Endothelial cell (in vitro differentiated cells): ENCODE results near the gene SPINT2. TPM values are rescaled to one million over a fixed set of nuclear protein-coding genes. Genes with fewer than 3 reads are reported as not detected.
"Not testable (repeated sequence)": the region's sequence is repeated elsewhere in the genome, so short reads cannot be mapped to it uniquely, and the experiment has no call there.

ENCODE experiments used
- DNase-seq: peaks from one replicate; pipeline ENCODE4 v3.0.0; 2021; ENCODE audit warnings: low spot score
- H3K27ac Mint-ChIP-seq: one replicate; pipeline ENCODE4 v1.8.0; 2021; ENCODE audit warnings: mixed read lengths, inconsistent platforms; ENCODE audit not compliant: unreplicated experiment
- H3K27me3 Mint-ChIP-seq: one replicate; pipeline ENCODE4 v1.8.0; 2021; ENCODE audit warnings: mild to moderate bottlenecking, moderate library complexity, mixed read lengths, inconsistent platforms; ENCODE audit not compliant: unreplicated experiment
- H3K36me3 Mint-ChIP-seq: one replicate; pipeline ENCODE4 v1.8.0; 2021; ENCODE audit warnings: mild to moderate bottlenecking, low read depth, mixed read lengths, inconsistent platforms; ENCODE audit not compliant: unreplicated experiment
- H3K4me1 Mint-ChIP-seq: one replicate; pipeline ENCODE4 v1.8.0; 2021; ENCODE audit warnings: mild to moderate bottlenecking, mixed read lengths, inconsistent platforms; ENCODE audit not compliant: unreplicated experiment
- H3K4me3 Mint-ChIP-seq: one replicate; pipeline ENCODE4 v1.8.0; 2021; ENCODE audit warnings: mild to moderate bottlenecking, mixed read lengths, inconsistent platforms; ENCODE audit not compliant: unreplicated experiment
- H3K9me3 Mint-ChIP-seq: one replicate; pipeline ENCODE4 v1.8.0; 2021; ENCODE audit warnings: mixed read lengths, inconsistent platforms; ENCODE audit not compliant: unreplicated experiment
- CTCF ChIP-seq: fragments of 200-600 bp; sonication (generic); IDR thresholded peaks from one replicate; pipeline ENCODE4 v1.5.0; 2021; ENCODE audit warnings: antibody characterized with exemption; ENCODE audit not compliant: unreplicated experiment
- total RNA-seq: library from RNA; stranded (reverse); fragmentation: NEBNext Ultra II Directional; extraction: Animal tissue kit (Norgen Biotek cat#: 25700); gene quantifications from one replicate; pipeline ENCODE4 v1.2.1, GENCODE V29; 2021; ENCODE audit not compliant: unreplicated experiment

Gene SPINT2
- total RNA-seq, 1 donor from 2014 or later = 93.4 TPM

GRCh38 chr19:38335949-38336637, 71.7 kb downstream of the SPINT2 start:
- Mint-ChIP-seq H3K4me1 (peaks cover 7% of the 10 kb centered on the region), H3K9me3 (no peaks in the 10 kb centered on the region), H3K36me3 (no peaks in the 10 kb centered on the region), H3K27ac (no peak overlapping the region), H3K4me3 (peak overlapping the region; percentile 95), H3K27me3 (peaks cover 2% of the 10 kb centered on the region)
- DNase-seq = peak; percentile 86
- TF ChIP-seq CTCF = no peak

- H3K9me3 Mint-ChIP-seq = no peaks in the 10 kb centered on the region
- H3K27ac Mint-ChIP-seq = no peak overlapping the region
- TF ChIP-seq CTCF = no peak
- peaks cover 2% of the 10 kb centered on the region for H3K27me3 Mint-ChIP-seq
- DNase-seq = peak; percentile 94
- H3K4me3 Mint-ChIP-seq = peak overlapping the region; percentile 95
- H3K4me1 Mint-ChIP-seq = peaks cover 7% of the 10 kb centered on the region
- no peaks in the 10 kb centered on the region for H3K36me3 Mint-ChIP-seq
These were observed 72.4 kb downstream of the SPINT2 start for GRCh38 chr19:38336638-38337359.

- no peak for DNase-seq
- H3K27ac Mint-ChIP-seq = no peak overlapping the region
- peaks cover 7% of the 10 kb centered on the region for H3K4me1 Mint-ChIP-seq
- H3K36me3 Mint-ChIP-seq = no peaks in the 10 kb centered on the region
- H3K27me3 Mint-ChIP-seq = peaks cover 2% of the 10 kb centered on the region
- no peaks in the 10 kb centered on the region for H3K9me3 Mint-ChIP-seq
- H3K4me3 Mint-ChIP-seq = peak overlapping the region; percentile 95
- TF ChIP-seq CTCF = no peak
These were observed 72.9 kb downstream of the SPINT2 start for GRCh38 chr19:38337360-38337653.

GRCh38 chr19:38339011-38339410, 74.6 kb downstream of the SPINT2 start:
- DNase-seq, H3K4me3 Mint-ChIP-seq, H3K36me3 Mint-ChIP-seq, H3K27me3 Mint-ChIP-seq, H3K27ac Mint-ChIP-seq, H3K9me3 Mint-ChIP-seq, H3K4me1 Mint-ChIP-seq: not testable (repeated sequence)

GRCh38 chr19:38340927-38341326, 76.6 kb downstream of the SPINT2 start:
- H3K4me1 Mint-ChIP-seq = peaks cover 7% of the 10 kb centered on the region
- peaks cover 2% of the 10 kb centered on the region for H3K36me3 Mint-ChIP-seq
- no peak for TF ChIP-seq CTCF
- H3K27me3 Mint-ChIP-seq = peaks cover 4% of the 10 kb centered on the region
- H3K9me3 Mint-ChIP-seq = no peaks in the 10 kb centered on the region
- no peak overlapping the region for H3K27ac Mint-ChIP-seq
- DNase-seq = no peak
- H3K4me3 Mint-ChIP-seq = no peak overlapping the region

Other genes with a start within 250 kb of the SPINT2 start
- gene DPF1, start 40.4 kb upstream of the SPINT2 start, total RNA-seq = 6.0 TPM
- gene PPP1R14A, start 8.2 kb upstream of the SPINT2 start, total RNA-seq = 2.1 TPM
- gene C19orf33, start 39.7 kb downstream of the SPINT2 start, total RNA-seq = 2.7 TPM
- gene YIF1B, start 51.4 kb downstream of the SPINT2 start, total RNA-seq = 55.2 TPM
- 15.8 TPM for gene KCNK6, start 55.3 kb downstream of the SPINT2 start, total RNA-seq
- gene CATSPERG, start 71.3 kb downstream of the SPINT2 start, total RNA-seq = 3.2 TPM
- gene PSMD8, start 110.0 kb downstream of the SPINT2 start, total RNA-seq = 137 TPM
- gene GGN, start 123.5 kb downstream of the SPINT2 start, total RNA-seq = 0.74 TPM
- 3.2 TPM for gene SPRED3, start 124.1 kb downstream of the SPINT2 start, total RNA-seq
- 10.6 TPM for gene FAM98C, start 138.5 kb downstream of the SPINT2 start, total RNA-seq
- gene RASGRP4, start 161.6 kb downstream of the SPINT2 start, total RNA-seq = 8.1 TPM
- gene RYR1, start 169.1 kb downstream of the SPINT2 start, total RNA-seq = 1.3 TPM